ENCODE data around the gene PVALEF.

PVALEF gene

DNA sequence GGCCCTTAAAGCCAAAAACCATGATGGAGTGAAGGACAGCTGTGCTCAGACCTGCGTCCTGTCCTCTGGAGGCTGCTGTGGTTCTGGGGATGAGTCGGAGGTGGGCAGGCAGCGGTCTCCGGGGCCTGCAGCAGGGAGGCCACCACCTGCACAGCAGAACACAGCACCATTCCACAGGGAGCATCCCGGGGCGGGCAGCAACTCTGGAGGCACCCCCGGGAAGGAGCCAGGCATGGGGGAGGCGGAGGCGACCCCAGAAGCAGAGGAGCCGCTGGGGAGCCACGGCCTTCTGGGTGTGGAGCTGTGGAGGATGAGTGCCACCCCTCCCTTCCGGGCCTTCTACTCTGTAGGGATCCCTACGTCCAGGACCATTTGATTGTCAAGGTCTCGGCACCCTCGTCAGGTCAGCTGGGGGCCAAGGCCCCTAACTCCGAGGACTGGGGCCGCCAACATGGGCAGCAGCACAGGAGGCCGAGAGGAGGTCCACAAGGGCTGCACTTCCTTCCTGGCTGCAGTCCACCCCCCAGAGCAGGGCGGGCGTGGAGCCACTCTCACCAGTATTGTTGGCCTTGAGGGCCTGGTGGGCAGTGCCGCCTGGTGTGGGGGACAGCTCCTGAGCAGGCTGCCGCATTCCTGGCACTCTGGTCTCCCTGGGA is 33.6 kb downstream of the PVALEF start:
- Mint-ChIP-seq H3K9me3 (no peaks in the 10 kb centered on the region), H3K4me1 (no peaks in the 10 kb centered on the region), H3K27me3 (no peaks in the 10 kb centered on the region), H3K27ac (no peak overlapping the region), H3K4me3 (no peak overlapping the region)
- DNase-seq (no peak), ATAC-seq (no peak)

DNA sequence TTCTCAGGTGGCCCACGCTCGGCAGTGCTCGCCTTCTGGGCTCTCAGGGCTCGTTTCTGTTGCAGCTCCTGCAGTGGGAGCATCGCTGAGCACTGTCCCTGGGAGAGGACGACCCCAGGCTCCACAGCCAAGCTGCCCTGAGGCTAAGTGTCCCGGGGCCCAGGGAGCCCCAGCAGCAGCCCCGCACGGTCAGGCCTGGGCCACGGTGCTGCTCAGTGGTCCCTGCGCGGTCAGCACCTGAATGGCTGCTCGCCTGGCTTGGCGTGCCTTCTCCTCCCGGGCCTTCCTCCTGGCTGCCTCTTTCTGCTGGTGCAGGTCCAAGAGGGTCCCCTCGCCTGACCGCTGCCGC is 34.1 kb downstream of the PVALEF start:
- Mint-ChIP-seq H3K4me3 (no peak overlapping the region), H3K4me1 (no peaks in the 10 kb centered on the region), H3K27ac (no peak overlapping the region), H3K9me3 (no peaks in the 10 kb centered on the region), H3K27me3 (no peaks in the 10 kb centered on the region)
- ATAC-seq: no peak
- DNase-seq: no peak

DNA sequence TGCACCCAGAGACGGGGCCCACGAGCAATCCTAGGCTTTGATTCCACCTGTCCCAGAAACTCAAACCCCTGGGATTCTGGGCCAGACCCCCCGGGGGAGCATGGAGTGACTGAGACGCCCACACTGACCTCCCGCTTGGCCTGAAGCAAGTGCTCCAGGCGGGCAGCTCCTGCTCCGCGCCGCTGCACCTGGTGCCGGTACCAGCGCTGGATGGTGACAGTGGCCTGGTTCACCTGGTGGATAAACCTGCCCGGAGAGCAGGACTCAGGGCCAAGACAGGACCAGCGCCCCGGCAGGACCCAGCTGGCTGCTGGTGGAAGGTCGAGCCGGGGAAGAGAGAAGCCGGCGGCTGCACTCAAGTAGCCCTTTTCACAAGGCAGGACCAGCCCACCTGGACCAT is 34.9 kb downstream of the PVALEF start:
- no peaks in the 10 kb centered on the region for H3K27me3 Mint-ChIP-seq
- DNase-seq (no peak), ATAC-seq (no peak)
- H3K4me1 Mint-ChIP-seq: no peaks in the 10 kb centered on the region
- no peak overlapping the region for H3K27ac Mint-ChIP-seq
- H3K9me3 Mint-ChIP-seq: no peaks in the 10 kb centered on the region
- no peak overlapping the region for H3K4me3 Mint-ChIP-seq

DNA sequence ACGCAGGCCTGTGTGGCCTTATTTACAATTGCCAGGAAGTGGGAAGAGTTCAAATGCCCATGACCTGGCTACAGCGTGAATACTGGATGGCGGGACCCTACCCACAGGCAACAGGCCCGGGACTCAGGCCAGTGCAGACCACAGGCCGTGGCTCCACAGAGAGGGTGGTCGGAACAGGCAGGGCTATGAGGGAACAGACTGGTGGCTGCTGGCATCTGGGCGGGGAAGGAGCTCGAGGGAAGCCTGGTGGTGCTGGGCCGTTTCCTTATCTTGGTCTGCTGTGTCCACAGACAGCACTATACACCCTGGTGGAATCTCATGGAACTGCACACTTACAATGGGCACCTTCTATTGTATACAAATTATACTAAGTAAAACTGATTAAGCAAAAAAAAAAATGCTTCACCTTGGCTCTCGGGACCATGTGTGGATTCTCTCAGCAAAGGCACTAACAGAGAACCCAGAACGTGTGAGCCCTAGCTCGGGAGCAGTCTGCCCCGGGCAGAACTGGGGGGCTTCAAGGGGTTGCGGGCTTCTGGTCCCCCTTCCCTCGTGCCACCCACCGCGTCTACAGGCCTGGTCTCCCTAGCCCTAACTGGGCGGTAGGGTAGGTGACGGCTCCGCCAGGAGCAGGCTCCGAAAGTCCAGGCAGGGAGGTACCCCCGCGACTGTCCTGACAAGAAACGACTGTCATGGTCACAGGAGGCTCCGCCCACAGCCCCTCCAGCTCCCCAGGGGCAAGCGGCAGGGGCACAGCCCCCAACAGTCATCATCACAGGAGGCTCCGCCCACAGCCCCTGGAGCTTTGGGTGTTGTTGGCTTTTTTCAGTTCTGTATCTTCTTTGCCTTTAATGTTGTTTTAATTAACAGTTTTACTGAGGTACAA is 35.6 kb downstream of the PVALEF start:
- Mint-ChIP-seq H3K27ac (no peak overlapping the region), H3K9me3 (no peaks in the 10 kb centered on the region), H3K4me3 (no peak overlapping the region), H3K4me1 (no peaks in the 10 kb centered on the region), H3K27me3 (no peaks in the 10 kb centered on the region)
- DNase-seq (no peak), ATAC-seq (peak; percentile 55)

DNA sequence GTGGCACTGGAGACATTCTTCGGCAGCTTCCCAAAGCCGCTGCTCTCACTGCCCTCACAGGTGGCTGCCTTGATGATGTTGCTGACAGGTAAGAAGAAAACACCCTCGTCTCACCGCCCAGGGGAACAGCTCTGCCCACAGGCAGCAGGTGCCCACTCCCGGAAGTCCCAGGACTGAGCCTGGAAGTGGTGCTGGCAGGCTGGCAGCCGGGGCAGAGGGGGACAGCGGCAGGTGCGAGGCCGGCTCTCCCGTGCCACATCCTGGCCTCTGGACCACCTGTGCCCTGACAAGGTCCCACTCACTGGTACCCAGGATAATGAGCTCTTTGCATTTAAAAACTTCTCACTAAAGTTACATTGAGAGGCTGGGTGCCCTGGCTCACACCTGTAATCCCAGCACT is 37.0 kb downstream of the PVALEF start:
- Mint-ChIP-seq H3K4me1 (no peaks in the 10 kb centered on the region), H3K27ac (no peak overlapping the region), H3K27me3 (no peaks in the 10 kb centered on the region), H3K9me3 (no peaks in the 10 kb centered on the region), H3K4me3 (no peak overlapping the region)
- DNase-seq (no peak), ATAC-seq (no peak)

DNA sequence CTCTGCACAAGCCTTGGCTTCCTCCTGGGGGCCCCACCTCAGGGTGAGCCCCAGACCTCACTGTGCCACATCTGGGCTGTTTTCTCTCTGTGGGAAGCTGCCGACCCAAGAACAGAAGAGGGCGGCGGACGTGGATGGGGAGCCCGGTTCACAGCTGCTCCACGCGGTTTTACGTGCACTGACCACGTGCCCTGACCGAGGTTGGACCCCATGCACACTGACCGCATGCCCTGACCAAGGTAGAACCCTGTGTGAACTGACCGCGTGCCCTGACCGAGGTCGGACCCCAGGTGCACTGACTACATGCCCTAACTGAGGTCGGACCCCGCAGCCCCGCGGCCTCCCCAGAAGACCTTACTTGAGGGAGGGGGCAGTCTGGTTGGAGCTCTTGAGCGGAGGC is 37.8 kb downstream of the PVALEF start:
- H3K27ac Mint-ChIP-seq: no peak overlapping the region

DNA sequence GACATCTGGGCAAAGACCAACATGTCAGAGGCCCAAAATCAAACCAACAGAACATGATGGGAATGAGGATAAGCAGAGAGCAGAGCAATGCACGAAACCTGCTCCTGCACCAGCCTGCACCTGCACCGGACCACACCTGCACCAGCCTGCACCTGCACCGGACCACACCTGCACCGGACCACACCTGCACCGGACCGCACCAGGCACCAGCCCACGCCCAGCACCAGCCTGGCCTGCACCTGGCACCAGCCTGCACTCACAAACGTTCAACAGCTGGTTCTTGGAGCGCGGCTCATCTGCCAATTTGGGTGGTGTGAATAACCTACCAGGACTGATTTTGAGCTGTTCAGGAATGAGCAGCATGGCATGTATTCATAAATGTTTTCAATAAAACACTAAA is 39.3 kb downstream of the PVALEF start:
- no peak overlapping the region for H3K4me3 Mint-ChIP-seq
- no peaks in the 10 kb centered on the region for H3K9me3 Mint-ChIP-seq
- no peak overlapping the region for H3K27ac Mint-ChIP-seq
- H3K27me3 Mint-ChIP-seq: no peaks in the 10 kb centered on the region
- ATAC-seq (no peak), DNase-seq (no peak)
- peaks cover 9% of the 10 kb centered on the region for H3K4me1 Mint-ChIP-seq

More for the DNA sequence above, 37.8 kb downstream of the PVALEF start:
- H3K9me3 Mint-ChIP-seq: no peaks in the 10 kb centered on the region
- H3K4me3 Mint-ChIP-seq: no peak overlapping the region
- H3K4me1 Mint-ChIP-seq: peaks cover 7% of the 10 kb centered on the region
- no peaks in the 10 kb centered on the region for H3K27me3 Mint-ChIP-seq
- ATAC-seq (no peak), DNase-seq (no peak)

DNA sequence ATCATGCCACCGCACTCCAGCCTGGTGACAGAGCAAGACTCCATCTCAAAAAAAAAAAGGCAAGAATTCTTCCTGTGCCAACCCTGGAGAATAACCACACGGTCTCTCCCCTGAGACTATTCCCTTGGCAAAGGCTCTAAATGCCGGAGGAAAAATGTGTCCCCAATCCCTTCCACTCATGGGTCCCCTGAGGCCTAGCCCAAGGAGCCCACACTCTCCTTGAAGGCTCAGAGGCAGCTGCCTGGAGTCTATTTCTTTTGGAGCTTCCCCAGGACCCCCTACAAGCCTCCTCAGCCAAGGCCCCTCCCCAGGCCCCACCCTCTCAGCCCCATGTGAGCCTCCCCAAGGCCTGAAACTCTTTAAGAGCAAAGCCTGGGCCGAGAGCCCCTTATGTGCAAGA is 40.9 kb downstream of the PVALEF start:
- Mint-ChIP-seq H3K4me3 (no peak overlapping the region), H3K9me3 (no peaks in the 10 kb centered on the region), H3K27ac (no peak overlapping the region), H3K4me1 (peaks cover 9% of the 10 kb centered on the region), H3K27me3 (no peaks in the 10 kb centered on the region)
- no peak for ATAC-seq
- DNase-seq: no peak

DNA sequence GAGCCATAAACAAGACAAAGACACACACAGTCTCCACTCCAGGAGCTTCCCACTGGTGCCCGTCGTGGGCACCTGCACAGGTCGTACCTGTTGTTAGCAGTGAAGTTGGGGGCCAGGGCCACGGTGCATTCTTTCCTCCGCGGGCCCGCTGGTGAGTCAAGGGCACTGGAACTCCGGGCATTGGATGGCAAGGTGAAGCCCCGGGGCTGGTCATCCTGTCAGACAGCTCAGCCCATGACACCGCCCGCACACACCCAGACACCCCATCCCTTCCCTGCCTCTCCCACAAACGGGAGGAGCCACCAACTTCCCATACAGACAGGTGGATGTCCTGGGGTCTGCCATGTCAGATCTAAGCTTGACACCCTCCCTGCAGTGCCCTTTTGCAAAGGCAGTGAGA is 41.4 kb downstream of the PVALEF start:
- Mint-ChIP-seq H3K27me3 (no peaks in the 10 kb centered on the region), H3K4me1 (peaks cover 9% of the 10 kb centered on the region), H3K9me3 (no peaks in the 10 kb centered on the region), H3K4me3 (no peak overlapping the region), H3K27ac (no peak overlapping the region)
- ATAC-seq (no peak), DNase-seq (no peak)

DNA sequence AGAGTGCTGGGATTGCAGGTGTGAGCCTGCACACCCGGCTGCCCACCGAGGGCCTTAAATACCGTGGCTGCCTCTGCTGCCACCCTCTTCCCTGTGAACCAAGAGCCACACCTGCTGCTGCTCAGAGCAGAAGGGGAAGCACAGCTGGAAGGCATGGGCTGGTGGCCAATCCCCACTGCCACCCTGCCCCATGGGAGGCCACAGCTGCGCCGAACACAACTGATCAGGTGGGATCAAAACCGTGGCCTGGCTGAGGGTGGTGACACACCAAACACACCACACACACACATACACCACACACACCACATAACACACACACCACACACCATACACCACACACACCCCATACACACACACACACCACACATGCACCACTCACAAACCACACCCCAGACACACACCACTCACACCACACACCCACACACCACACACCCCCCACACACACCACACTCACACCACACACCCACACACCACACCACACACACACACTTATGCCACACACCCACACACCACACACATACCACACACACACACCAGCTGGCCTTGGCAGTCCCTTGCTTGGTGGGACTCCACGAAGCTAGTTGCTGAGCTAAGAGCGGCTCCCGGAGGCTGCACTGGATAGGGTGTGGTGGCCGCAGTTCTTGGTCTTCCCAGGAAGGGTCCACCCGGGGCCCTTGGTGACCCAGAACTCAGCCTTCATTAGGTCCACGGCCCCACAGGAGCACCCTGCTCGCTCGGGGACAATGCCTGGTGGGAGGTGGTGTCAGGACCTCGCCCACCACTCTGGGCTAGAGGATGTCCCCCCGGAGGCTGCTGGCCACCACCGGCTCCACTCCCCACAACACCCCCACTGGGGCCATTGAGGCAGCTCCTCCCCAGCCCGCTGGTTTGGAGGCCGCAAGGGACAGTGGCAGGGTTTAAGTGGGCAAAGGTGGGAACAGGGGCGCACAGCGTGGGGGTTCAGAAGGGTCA is 42.6 kb downstream of the PVALEF start:
- Mint-ChIP-seq H3K4me3 (no peak overlapping the region), H3K4me1 (peaks cover 9% of the 10 kb centered on the region), H3K27me3 (no peaks in the 10 kb centered on the region), H3K27ac (peak overlapping the region in 1 of 2 donors; percentile 96), H3K9me3 (no peaks in the 10 kb centered on the region)
- peak in 1 of 2 donors; percentile 31 for DNase-seq
- ATAC-seq: peak; percentile 55

DNA sequence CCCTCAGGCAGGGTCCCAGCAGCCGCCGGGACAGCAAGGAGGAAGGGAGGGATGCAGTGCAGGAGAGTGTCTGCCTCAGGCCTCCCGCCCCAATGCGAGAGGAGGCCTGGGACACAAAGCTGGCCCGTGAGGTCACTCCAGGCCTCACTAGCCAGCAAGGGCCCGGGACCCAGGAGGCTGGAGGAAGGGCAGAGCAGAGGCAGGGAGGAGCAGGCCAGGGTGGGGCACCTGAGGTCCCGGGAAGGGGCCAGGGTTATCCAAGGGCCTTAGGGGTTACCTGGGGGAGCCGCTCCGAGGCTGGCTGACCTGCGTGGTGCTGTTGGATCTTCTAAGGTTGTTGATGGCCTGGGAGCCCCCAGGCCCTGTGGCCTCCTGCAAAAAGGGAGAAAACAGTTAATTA is 43.3 kb downstream of the PVALEF start:
- Mint-ChIP-seq H3K4me1 (peaks cover 9% of the 10 kb centered on the region), H3K27me3 (no peaks in the 10 kb centered on the region), H3K27ac (no peak overlapping the region), H3K4me3 (no peak overlapping the region), H3K9me3 (no peaks in the 10 kb centered on the region)
- ATAC-seq: no peak
- DNase-seq: no peak

DNA sequence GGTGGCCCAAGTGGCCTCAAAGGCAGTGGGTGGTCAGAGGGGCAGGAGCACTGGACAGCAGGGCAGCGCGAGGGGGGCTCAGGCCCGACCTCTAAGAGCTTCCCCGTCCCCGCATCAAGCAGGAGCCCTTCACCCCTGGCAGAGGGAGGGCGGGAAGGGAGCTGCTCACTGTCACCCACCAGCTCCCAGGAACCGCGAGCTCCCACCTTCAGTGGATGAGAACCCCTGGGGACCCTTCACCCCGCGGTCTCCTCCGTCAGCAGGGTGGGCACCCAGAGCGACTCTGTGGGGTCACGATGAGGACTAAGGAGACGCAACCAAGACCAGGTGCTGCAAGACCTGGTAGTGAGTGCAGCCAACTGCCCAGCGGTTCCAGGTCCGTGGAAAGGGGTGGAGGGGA is 43.8 kb downstream of the PVALEF start:
- no peak overlapping the region for H3K27ac Mint-ChIP-seq
- no peaks in the 10 kb centered on the region for H3K9me3 Mint-ChIP-seq
- no peak overlapping the region for H3K4me3 Mint-ChIP-seq
- no peaks in the 10 kb centered on the region for H3K27me3 Mint-ChIP-seq
- DNase-seq (no peak), ATAC-seq (no peak)
- H3K4me1 Mint-ChIP-seq: peaks cover 9% of the 10 kb centered on the region

DNA sequence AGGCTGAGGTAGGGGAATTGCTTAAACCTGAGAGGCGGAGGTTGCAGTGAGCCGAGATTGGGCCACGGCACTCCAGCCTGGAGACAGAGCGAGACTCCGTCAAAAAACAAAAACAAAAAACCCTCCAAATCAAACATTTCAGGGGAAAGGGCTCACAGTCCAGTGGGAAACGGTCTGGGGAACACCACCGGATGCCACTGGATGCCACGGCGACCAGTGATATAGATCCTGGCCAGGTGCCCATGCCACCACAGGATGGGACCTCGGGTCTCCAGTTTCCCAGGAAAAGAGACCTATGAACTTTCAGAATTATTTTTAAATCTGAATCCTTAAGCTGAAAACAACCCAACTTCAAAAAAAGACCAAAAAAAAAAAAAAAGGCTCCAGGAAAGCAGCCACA is 45.2 kb downstream of the PVALEF start:
- DNase-seq (no peak), ATAC-seq (no peak)
- Mint-ChIP-seq H3K27me3 (no peaks in the 10 kb centered on the region), H3K4me3 (no peak overlapping the region), H3K9me3 (no peaks in the 10 kb centered on the region), H3K4me1 (peaks cover 9% of the 10 kb centered on the region), H3K27ac (no peak overlapping the region)

DNA sequence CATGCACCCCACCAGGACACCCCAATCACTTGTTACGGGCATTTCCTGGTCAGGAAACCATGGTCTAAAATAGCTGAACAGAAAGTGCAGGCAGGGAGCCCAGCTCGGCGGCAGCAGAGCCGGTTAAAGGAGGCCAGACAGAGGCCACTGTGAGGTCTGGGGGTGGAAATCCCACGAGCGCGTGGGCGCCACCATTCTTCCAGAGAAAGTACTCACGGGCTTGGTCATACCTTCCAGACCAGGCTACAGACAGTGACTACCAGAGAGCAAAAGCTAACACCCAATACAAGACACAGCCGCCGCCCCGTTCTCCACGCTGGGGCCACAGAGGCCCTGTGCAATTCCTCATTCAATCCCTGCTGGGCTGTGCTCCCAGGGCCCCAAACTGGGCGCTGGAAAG is 45.6 kb downstream of the PVALEF start:
- Mint-ChIP-seq H3K27me3 (no peaks in the 10 kb centered on the region), H3K4me3 (no peak overlapping the region), H3K4me1 (peaks cover 9% of the 10 kb centered on the region), H3K9me3 (no peaks in the 10 kb centered on the region), H3K27ac (peak overlapping the region in 1 of 2 donors; percentile 59)
- ATAC-seq (no peak), DNase-seq (no peak)

DNA sequence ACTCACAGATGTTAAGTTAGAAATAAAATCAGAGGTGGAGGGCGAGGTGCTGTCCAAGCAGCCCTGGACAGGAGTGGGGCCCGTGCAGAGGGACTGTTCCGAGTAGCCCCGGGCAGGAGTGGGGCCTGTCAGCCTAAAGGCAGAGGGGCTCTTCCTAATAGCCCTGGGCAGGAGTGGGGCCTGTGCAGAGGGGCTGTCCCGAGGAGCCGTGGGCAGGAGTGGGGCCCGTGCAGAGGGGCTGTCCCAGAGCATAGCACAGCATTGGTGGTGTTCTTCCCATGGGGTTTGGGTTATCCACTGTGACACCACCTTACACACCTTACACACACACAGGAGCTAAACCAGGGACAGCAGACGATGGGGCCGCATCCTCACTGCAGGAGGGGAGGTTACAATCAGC is 47.1 kb downstream of the PVALEF start:
- Mint-ChIP-seq H3K4me3 (no peak overlapping the region), H3K4me1 (peaks cover 15% of the 10 kb centered on the region), H3K9me3 (no peaks in the 10 kb centered on the region), H3K27me3 (no peaks in the 10 kb centered on the region), H3K27ac (no peak overlapping the region)
- ATAC-seq (no peak), DNase-seq (no peak)

DNA sequence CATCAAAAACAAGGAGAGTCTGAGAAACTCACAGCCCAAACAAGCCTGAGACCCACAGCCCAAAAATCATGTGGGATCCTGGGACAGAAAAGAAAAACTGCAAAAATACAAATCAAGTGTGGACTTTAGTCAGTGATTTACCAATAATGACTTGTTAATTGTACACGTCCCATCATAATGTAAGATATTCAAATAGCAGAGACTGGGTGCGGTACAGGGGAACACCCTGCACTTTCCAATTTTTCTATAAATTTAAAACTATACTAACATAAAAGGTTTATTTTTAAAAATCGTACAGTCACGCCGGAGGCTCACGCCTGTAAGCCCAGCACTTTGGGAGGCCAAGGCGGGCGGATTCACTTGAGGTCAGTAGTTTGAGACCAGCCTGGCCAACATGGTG is 48.7 kb downstream of the PVALEF start:
- DNase-seq (no peak), ATAC-seq (no peak)
- Mint-ChIP-seq H3K4me3 (no peak overlapping the region), H3K4me1 (peaks cover 6% of the 10 kb centered on the region), H3K27ac (no peak overlapping the region), H3K27me3 (no peaks in the 10 kb centered on the region), H3K9me3 (no peaks in the 10 kb centered on the region)
